Measurements from ENCODE around the gene CTNNA2.

Gene CTNNA2

DNA sequence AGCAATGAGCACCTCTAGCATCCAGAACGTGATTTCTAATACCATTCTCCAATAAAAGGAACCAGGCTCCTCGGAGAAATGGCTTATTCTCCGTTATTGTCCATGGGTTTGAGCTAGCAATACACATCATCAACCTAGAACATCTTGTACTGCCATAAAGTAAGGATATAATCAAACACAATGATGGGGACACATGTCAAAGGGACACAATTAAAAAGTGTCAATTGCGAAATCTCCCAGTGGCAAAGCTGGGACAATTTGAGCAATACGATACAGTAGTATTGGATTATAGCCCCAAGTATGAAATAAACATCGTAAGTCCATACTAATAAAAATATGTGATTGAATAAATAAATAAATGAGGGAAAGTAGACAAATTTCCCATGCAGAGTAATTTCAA lies 108.4 kb downstream of the CTNNA2 start:
- TF ChIP-seq, protein P1, sequence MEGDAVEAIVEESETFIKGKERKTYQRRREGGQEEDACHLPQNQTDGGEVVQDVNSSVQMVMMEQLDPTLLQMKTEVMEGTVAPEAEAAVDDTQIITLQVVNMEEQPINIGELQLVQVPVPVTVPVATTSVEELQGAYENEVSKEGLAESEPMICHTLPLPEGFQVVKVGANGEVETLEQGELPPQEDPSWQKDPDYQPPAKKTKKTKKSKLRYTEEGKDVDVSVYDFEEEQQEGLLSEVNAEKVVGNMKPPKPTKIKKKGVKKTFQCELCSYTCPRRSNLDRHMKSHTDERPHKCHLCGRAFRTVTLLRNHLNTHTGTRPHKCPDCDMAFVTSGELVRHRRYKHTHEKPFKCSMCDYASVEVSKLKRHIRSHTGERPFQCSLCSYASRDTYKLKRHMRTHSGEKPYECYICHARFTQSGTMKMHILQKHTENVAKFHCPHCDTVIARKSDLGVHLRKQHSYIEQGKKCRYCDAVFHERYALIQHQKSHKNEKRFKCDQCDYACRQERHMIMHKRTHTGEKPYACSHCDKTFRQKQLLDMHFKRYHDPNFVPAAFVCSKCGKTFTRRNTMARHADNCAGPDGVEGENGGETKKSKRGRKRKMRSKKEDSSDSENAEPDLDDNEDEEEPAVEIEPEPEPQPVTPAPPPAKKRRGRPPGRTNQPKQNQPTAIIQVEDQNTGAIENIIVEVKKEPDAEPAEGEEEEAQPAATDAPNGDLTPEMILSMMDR (IDR thresholded peaks at IDR 0.05; ENCODE audit: control extremely low read depth, extremely low read depth, low read depth, missing control alignments) = no peak
- ChIA-PET POLR2A (no interaction called here), CTCF (no interaction called here)
- DNase-seq (ENCODE audit: extremely low spot score) = no peak

DNA sequence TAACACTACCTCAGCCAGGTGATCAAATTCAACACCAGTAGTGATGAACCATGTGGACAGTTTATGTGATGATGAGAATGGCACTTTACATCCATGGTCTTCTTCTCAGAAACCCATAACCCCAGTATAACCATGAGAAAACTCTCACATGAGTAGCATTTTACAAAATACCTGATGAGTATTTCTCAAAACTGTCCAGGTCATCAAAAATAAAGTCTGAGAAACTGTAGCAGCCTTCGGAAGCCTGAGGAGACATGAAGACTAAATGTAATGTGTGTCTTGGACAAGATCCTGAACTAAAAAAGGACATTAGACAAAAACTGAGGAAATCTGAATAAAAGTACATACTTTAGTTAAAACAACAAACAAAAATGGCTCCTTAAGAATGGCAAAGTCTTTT lies 108.9 kb downstream of the CTNNA2 start:
- no peak for DNase-seq (ENCODE audit: extremely low spot score)
- ChIA-PET POLR2A (no interaction called here), CTCF (no interaction called here)
- TF ChIP-seq, protein P1 (IDR thresholded peaks at IDR 0.05; ENCODE audit: control extremely low read depth, extremely low read depth, low read depth, missing control alignments) = no peak

DNA sequence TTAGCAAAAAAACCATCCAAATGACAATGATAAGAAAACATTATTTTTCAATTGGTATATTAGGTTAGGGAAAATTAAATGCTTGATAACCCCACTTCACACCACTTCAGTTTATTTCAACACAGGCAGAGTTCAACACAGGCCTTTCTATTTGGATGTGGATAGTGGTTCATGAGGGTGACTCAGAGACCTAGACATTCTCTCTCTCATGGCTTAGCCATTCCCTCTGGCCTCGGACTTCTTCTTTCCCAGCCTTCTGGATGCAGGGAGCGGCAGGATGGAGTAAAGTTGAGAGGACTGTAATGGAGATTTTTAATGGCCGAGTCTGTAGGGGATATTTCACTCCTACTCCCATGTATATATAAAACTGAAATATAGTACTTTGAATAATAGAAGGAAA lies 109.7 kb downstream of the CTNNA2 start:
- TF ChIP-seq, protein P1 (IDR thresholded peaks at IDR 0.05; ENCODE audit: control extremely low read depth, extremely low read depth, low read depth, missing control alignments) = no peak
- CTCF ChIA-PET = no interaction called here
- POLR2A ChIA-PET = no interaction called here
- DNase-seq (ENCODE audit: extremely low spot score) = no peak

DNA sequence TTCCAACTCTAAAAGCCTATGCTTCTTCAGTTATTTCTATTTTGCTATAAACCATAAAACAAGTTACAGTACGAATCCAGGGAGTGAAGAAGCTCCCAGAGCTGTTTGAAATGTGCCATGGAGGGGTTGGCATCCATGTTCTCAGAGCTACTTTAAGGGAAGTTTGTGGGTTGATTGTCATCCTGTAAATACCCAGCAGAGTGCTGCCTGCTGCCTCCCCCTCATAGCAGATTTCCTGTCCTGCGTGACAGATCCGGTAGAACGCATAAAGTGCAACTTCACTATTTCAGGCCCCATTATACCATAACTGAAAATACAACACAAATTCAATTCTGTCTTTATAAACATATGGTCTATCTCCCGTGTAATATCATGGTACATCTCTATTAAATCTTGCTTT lies 114.4 kb downstream of the CTNNA2 start:
- ChIA-PET CTCF (interaction anchor here (1.1 kb wide), 1 partner anchor 13 kb away, joined by 3 read pairs; no protein-coding TSS in a partner anchor), POLR2A (no interaction called here)
- TF ChIP-seq, protein P1 (IDR thresholded peaks at IDR 0.05; ENCODE audit: control extremely low read depth, extremely low read depth, low read depth, missing control alignments) = no peak
- DNase-seq (ENCODE audit: extremely low spot score) = no peak

DNA sequence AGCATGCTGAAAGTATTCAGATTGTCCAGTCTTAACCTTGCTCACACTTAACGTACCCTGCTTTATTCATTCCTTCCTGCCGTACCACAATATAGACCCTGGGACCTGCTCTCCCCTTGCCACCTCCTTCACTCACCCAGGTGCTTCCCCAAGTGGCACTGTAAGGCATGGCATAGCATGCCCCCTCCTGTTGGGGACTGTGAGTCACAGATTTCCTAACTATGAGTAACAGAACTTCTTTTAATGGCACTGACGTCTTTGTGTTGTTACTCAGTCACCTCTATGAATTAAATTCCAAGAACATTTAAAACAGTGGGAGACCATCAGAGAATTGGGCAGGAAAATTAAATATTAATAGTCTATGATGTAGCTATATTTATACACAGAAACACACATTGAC lies 117.2 kb downstream of the CTNNA2 start:
- TF ChIP-seq, protein P1 (IDR thresholded peaks at IDR 0.05; ENCODE audit: control extremely low read depth, extremely low read depth, low read depth, missing control alignments) = no peak
- no peak for DNase-seq (ENCODE audit: extremely low spot score)
- ChIA-PET POLR2A (no interaction called here), CTCF (no interaction called here)

DNA sequence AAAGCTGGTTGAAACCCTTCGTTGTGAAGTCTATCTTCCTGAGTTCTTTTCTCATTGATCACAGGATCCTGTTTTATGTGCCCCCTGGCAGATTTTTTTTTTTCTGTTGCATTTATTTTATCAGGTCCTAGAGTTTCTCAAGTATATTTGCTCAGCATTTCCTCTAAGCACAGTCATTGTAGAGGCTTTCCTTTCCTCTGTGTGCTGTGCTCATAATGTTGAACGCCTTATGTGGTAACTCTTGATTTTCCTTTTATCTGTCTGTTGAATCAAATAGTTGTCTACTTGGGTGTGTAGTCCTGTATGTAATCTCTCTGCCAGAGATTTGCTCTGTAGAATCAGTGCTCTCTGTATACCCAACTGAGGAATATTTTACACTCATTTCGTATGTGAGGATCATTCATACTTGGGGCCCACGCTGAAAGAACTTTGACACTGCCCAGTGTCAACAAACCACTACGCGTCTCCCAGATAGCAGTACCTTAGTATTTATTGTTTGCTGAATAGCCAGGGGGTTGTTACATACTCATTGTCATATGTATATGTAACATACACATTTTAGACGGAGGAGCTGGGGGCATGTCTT lies 118.2 kb downstream of the CTNNA2 start:
- ChIA-PET CTCF (no interaction called here), POLR2A (no interaction called here)
- TF ChIP-seq, protein P1 (IDR thresholded peaks at IDR 0.05; ENCODE audit: control extremely low read depth, extremely low read depth, low read depth, missing control alignments) = no peak
- DNase-seq (ENCODE audit: extremely low spot score) = no peak

DNA sequence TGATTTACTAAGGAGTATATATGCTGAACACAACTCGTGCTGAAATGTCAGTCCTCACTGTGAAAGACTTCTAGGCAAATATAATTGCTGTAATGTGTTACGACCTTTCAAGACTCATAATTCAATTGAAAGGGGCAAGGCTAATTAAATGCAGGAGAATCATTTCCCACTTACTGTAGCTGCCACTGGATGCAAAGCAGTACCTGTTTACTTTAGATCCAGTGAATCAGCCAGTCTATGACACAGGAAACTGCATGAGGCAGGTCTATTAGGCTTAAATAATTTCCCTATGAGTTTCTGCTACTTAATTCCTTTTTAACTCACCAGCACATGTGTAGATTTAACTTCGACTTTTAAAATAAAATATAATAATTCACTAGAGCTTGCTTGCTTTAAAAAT lies 125.6 kb downstream of the CTNNA2 start:
- ChIA-PET POLR2A (no interaction called here), CTCF (interaction anchor here (1.0 to 1.7 kb wide), 2 partner anchors 9 to 22 kb away, joined by 3 to 4 read pairs; no protein-coding TSS in a partner anchor)
- TF ChIP-seq, protein P1 (IDR thresholded peaks at IDR 0.05; ENCODE audit: control extremely low read depth, extremely low read depth, low read depth, missing control alignments) = no peak
- no peak for DNase-seq (ENCODE audit: extremely low spot score)
